ENCODE data around the gene ZDHHC17. TPM values are rescaled to one million over a fixed set of nuclear protein-coding genes. Genes with fewer than 3 reads are reported as not detected.
A peak's percentile ranks its signal among the peaks of the same experiment; 100 is the strongest.

The ZDHHC17 gene
- total and polyA plus RNA-seq, 2 of the 13 experiments (the other 11 are each of a cell fraction or from before 2014, with no cell fraction given) = 36.7 to 38.5 TPM

DNA sequence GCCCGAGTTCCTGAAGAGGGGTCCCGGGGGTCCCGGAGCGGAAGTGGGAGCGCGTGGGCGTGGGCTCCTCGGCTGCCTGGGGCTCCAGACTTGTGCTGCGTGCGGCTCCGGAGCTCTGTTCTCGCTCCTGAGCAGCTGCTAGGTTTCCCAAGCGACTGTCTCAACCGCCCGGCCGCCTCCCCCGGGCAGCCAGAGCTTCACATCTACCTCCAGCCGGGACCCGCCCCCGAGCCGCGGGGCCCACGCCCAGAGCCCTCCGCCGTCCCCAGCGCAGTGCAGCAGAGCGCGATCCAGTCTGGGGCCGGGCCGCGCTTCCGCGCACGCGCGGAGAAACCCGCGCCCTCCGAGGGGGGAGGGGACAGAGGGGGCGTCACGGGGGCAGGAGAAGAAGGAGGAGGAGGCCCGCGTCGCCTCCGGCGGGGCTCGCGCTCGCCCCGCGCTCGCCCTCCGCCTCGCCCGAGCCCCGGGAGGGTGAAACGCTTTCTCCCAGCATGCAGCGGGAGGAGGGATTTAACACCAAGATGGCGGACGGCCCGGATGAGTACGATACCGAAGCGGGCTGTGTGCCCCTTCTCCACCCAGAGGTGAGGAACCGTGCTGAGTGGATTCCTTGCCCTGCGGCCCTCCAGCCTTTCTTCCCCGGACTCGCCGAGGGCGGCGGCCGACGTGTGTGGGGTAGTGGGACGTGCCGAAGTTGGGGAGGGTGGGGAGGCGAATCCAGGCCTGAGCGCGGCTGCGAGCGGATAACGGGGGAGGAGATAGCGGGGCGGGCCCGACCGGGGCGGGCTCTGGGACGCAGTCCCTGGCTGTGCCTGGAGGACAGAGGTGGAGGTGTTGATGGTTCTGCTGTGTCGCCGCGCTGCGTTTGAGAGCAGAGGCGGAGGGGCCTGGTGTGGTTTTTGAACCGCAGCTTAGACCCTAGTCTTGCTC is at the start of gene ZDHHC17 (continued):
- TF ChIP-seq ZNF781 (CRISPR knock-in tag; IDR thresholded peaks at IDR 0.05; ENCODE audit: borderline replicate concordance, not compliant biosample characterization) (peak; percentile 44), ZNF17 (CRISPR knock-in tag; IDR thresholded peaks at IDR 0.05) (no peak), ELF1 (CRISPR knock-in tag; IDR thresholded peaks at IDR 0.05) (peak; percentile 36; the same call in 1 of the 2 replicates), TP53 (CRISPR knock-in tag; conservative IDR thresholded peaks at IDR 0.05) (no peak), ZNF20 (CRISPR knock-in tag; IDR thresholded peaks at IDR 0.05) (no peak), RFXANK (CRISPR knock-in tag; IDR thresholded peaks at IDR 0.05) (no peak), ZNF274 (CRISPR knock-in tag; IDR thresholded peaks at IDR 0.05) (no peak)
- TF ChIP-seq, protein P1, sequence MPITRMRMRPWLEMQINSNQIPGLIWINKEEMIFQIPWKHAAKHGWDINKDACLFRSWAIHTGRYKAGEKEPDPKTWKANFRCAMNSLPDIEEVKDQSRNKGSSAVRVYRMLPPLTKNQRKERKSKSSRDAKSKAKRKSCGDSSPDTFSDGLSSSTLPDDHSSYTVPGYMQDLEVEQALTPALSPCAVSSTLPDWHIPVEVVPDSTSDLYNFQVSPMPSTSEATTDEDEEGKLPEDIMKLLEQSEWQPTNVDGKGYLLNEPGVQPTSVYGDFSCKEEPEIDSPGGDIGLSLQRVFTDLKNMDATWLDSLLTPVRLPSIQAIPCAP (CRISPR knock-in tag; IDR thresholded peaks at IDR 0.05; ENCODE audit: low read depth) = no peak
- TF ChIP-seq, protein P2, sequence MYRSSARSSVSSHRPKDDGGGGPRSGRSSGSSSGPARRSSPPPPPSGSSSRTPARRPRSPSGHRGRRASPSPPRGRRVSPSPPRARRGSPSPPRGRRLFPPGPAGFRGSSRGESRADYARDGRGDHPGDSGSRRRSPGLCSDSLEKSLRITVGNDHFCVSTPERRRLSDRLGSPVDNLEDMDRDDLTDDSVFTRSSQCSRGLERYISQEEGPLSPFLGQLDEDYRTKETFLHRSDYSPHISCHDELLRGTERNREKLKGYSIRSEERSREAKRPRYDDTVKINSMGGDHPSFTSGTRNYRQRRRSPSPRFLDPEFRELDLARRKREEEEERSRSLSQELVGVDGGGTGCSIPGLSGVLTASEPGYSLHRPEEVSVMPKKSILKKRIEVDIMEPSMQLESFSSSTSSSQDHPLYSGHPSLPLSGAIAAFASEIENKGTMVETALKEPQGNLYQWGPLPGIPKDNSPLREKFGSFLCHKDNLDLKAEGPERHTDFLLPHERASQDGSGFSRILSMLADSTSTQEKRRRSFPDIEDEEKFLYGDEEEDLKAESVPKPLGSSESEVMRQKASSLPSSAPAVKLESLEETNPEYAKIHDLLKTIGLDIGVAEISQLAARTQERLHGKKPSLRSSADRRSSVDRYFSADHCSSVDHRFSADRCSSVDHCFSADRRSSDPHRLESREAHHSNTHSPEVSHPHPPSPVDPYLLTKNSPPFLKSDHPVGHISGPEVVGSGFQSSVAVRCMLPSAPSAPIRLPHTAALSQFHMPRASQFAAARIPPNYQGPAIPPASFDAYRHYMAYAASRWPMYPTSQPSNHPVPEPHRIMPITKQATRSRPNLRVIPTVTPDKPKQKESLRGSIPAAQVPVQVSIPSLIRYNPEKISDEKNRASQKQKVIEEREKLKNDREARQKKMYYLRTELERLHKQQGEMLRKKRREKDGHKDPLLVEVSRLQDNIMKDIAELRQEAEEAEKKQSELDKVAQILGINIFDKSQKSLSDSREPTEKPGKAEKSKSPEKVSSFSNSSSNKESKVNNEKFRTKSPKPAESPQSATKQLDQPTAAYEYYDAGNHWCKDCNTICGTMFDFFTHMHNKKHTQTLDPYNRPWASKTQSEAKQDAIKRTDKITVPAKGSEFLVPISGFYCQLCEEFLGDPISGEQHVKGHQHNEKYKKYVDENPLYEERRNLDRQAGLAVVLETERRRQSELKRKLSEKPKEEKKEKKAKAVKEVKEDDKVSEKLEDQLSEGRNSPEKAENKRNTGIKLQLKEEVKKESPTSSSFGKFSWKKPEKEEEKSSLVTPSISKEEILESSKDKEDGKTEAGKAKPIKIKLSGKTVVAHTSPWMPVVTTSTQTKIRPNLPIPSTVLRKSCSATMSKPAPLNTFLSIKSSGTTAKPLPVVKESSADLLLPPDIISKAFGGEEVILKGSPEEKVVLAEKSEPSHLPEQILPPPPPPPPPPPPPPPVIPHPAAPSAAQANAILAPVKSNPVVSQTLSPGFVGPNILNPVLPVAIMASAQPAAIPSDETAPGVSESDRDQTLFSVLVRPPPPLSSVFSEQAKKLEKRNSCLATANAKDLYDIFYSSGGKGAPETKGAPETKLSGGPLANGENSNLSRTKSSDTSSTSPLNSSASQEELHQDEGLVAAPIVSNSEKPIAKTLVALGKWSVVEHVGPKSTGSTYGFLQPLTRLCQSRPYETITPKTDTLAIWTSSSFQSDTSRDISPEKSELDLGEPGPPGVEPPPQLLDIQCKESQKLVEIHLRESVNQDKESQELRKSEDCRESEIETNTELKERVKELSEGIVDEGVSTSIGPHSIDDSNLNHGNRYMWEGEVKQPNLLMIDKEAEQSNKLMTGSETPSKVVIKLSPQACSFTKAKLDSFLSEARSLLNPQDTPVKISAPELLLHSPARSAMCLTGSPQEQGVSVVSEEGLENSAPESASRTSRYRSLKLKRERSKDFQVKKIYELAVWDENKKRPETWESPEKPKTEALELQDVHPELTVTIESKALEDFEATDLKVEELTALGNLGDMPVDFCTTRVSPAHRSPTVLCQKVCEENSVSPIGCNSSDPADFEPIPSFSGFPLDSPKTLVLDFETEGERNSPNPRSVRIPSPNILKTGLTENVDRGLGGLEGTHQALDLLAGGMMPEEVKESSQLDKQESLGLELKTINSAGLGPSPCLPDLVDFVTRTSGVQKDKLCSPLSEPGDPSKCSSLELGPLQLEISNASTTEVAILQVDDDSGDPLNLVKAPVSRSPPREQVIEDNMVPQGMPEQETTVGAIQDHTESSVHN (CRISPR knock-in tag; IDR thresholded peaks at IDR 0.05) = 0 out of 2 replicates have a peak, but pooled peaks have one; percentile 20
- TF ChIP-seq, protein P3, sequence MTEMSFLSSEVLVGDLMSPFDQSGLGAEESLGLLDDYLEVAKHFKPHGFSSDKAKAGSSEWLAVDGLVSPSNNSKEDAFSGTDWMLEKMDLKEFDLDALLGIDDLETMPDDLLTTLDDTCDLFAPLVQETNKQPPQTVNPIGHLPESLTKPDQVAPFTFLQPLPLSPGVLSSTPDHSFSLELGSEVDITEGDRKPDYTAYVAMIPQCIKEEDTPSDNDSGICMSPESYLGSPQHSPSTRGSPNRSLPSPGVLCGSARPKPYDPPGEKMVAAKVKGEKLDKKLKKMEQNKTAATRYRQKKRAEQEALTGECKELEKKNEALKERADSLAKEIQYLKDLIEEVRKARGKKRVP (CRISPR knock-in tag; IDR thresholded peaks at IDR 0.05) = peak in 1 of 2 experiments; percentile 62; a peak in 2 of 4 replicates
- TF ChIP-seq, protein P4, sequence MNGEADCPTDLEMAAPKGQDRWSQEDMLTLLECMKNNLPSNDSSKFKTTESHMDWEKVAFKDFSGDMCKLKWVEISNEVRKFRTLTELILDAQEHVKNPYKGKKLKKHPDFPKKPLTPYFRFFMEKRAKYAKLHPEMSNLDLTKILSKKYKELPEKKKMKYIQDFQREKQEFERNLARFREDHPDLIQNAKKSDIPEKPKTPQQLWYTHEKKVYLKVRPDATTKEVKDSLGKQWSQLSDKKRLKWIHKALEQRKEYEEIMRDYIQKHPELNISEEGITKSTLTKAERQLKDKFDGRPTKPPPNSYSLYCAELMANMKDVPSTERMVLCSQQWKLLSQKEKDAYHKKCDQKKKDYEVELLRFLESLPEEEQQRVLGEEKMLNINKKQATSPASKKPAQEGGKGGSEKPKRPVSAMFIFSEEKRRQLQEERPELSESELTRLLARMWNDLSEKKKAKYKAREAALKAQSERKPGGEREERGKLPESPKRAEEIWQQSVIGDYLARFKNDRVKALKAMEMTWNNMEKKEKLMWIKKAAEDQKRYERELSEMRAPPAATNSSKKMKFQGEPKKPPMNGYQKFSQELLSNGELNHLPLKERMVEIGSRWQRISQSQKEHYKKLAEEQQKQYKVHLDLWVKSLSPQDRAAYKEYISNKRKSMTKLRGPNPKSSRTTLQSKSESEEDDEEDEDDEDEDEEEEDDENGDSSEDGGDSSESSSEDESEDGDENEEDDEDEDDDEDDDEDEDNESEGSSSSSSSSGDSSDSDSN (CRISPR knock-in tag; IDR thresholded peaks at IDR 0.05) = peak; percentile 96
- TF ChIP-seq, protein P5, sequence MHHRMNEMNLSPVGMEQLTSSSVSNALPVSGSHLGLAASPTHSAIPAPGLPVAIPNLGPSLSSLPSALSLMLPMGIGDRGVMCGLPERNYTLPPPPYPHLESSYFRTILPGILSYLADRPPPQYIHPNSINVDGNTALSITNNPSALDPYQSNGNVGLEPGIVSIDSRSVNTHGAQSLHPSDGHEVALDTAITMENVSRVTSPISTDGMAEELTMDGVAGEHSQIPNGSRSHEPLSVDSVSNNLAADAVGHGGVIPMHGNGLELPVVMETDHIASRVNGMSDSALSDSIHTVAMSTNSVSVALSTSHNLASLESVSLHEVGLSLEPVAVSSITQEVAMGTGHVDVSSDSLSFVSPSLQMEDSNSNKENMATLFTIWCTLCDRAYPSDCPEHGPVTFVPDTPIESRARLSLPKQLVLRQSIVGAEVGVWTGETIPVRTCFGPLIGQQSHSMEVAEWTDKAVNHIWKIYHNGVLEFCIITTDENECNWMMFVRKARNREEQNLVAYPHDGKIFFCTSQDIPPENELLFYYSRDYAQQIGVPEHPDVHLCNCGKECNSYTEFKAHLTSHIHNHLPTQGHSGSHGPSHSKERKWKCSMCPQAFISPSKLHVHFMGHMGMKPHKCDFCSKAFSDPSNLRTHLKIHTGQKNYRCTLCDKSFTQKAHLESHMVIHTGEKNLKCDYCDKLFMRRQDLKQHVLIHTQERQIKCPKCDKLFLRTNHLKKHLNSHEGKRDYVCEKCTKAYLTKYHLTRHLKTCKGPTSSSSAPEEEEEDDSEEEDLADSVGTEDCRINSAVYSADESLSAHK (CRISPR knock-in tag; IDR thresholded peaks at IDR 0.05; ENCODE audit: borderline replicate concordance) = no peak

Measured in HepG2 (cell line).